ENCODE measurements around the gene NCKAP5. TPM values are rescaled to one million over a fixed set of nuclear protein-coding genes. Genes with fewer than 3 reads are reported as not detected.

NCKAP5 gene
- total and polyA plus RNA-seq, 9 donors, result 0.80 to 2.7 (median 2.2) TPM

- H3K9me3 ChIP-seq, result no peaks in the 10 kb centered on the region
- no peak for TF ChIP-seq CTCF (IDR thresholded peaks at IDR 0.05)
- no peak for TF ChIP-seq POLR2A (IDR thresholded peaks at IDR 0.05)
- TF ChIP-seq EP300 (IDR thresholded peaks at IDR 0.05), result no peak
- no peaks in the 10 kb centered on the region for H3K4me1 ChIP-seq (ENCODE audit: insufficient read depth)
- intact Hi-C loops (cut with DNase I), result no loop called here
- no peaks in the 10 kb centered on the region for H3K27me3 ChIP-seq
- WGBS, 3 donors, result 24 to 40% (median 37%) methylated on average over 4 of the region's 4 CpGs
- H3K36me3 ChIP-seq, result no peaks in the 10 kb centered on the region
- no peak for DNase-seq
- no peak overlapping the region for H3K27ac ChIP-seq
- no peak overlapping the region for H3K4me3 ChIP-seq
These were observed 764.2 kb downstream of the NCKAP5 start for GRCh38 chr2:132804051-132804450.

- no peak for TF ChIP-seq EP300 (IDR thresholded peaks at IDR 0.05)
- no peak for TF ChIP-seq CTCF (IDR thresholded peaks at IDR 0.05)
- no peak for DNase-seq
- Histone ChIP-seq H3K27me3 (no peaks in the 10 kb centered on the region), H3K9me3 (no peaks in the 10 kb centered on the region), H3K4me1 (ENCODE audit: insufficient read depth) (no peaks in the 10 kb centered on the region), H3K36me3 (no peaks in the 10 kb centered on the region), H3K4me3 (no peak overlapping the region), H3K27ac (no peak overlapping the region)
- intact Hi-C loops (cut with DNase I), result no loop called here
These were observed 769.9 kb downstream of the NCKAP5 start for GRCh38 chr2:132798341-132798740.

GRCh38 chr2:132797556-132797955 lies 770.7 kb downstream of the NCKAP5 start:
- no peaks in the 10 kb centered on the region for H3K4me1 ChIP-seq (ENCODE audit: insufficient read depth)
- no peaks in the 10 kb centered on the region for H3K27me3 ChIP-seq
- TF ChIP-seq EP300 (IDR thresholded peaks at IDR 0.05), result no peak
- DNase-seq, result no peak
- intact Hi-C loops (cut with DNase I), result no loop called here
- H3K27ac ChIP-seq, result no peak overlapping the region
- 87 to 94% (median 91%) methylated on average over 3 of the region's 3 CpGs for WGBS, 3 donors
- H3K36me3 ChIP-seq, result no peaks in the 10 kb centered on the region
- H3K4me3 ChIP-seq, result no peak overlapping the region
- no peaks in the 10 kb centered on the region for H3K9me3 ChIP-seq

GRCh38 chr2:132797071-132797470 lies 771.2 kb downstream of the NCKAP5 start:
- TF ChIP-seq EP300 (IDR thresholded peaks at IDR 0.05), result no peak
- no peak for TF ChIP-seq POLR2A (IDR thresholded peaks at IDR 0.05)
- no peak for TF ChIP-seq CTCF (IDR thresholded peaks at IDR 0.05)
- H3K4me1 ChIP-seq (ENCODE audit: insufficient read depth), result no peaks in the 10 kb centered on the region
- no peaks in the 10 kb centered on the region for H3K27me3 ChIP-seq
- intact Hi-C loops (cut with DNase I), result no loop called here
- no peak overlapping the region for H3K27ac ChIP-seq
- DNase-seq, result no peak
- no peak overlapping the region for H3K4me3 ChIP-seq
- WGBS, 3 donors, result 72 to 81% (median 73%) methylated on average over 3 of the region's 3 CpGs
- H3K9me3 ChIP-seq, result no peaks in the 10 kb centered on the region
- H3K36me3 ChIP-seq, result no peaks in the 10 kb centered on the region

- no peaks in the 10 kb centered on the region for H3K9me3 ChIP-seq
- H3K27ac ChIP-seq, result no peak overlapping the region
- no peak overlapping the region for H3K4me3 ChIP-seq
- no peaks in the 10 kb centered on the region for H3K36me3 ChIP-seq
- H3K4me1 ChIP-seq (ENCODE audit: insufficient read depth), result no peaks in the 10 kb centered on the region
- 76 to 84% (median 76%) methylated on average over 2 of the region's 2 CpGs for WGBS, 3 donors
- TF ChIP-seq POLR2A (IDR thresholded peaks at IDR 0.05) (no peak), CTCF (IDR thresholded peaks at IDR 0.05) (no peak), EP300 (IDR thresholded peaks at IDR 0.05) (no peak)
- no peaks in the 10 kb centered on the region for H3K27me3 ChIP-seq
- DNase-seq, result no peak
- intact Hi-C loops (cut with DNase I), result no loop called here
These were observed 773.0 kb downstream of the NCKAP5 start for GRCh38 chr2:132795220-132795619.

Measured in ovary (tissue), 9 donors.